Keratinocyte (primary cell): ENCODE measurements around the gene STAC. TPM values are rescaled to one million over a fixed set of nuclear protein-coding genes. Genes with fewer than 3 reads are reported as not detected.

ENCODE experiments used
- DNase-seq: peaks from one replicate; pipeline ENCODE4 v3.0.0-alpha.2; 2011; ENCODE audit warnings: low read depth, missing footprints, low spot score
- FAIRE-seq: peaks from 2 replicates; lab custom pipeline; 2011; peaks lifted over from hg19 to GRCh38; lab: Jason Lieb, UNC
- H2AFZ ChIP-seq: 2 replicates; pipeline ENCODE4 v1.6.0; 2012; ENCODE audit warnings: low read length, control low read depth, inconsistent platforms; ENCODE audit not compliant: control insufficient read depth
- H3K27ac ChIP-seq: 2 replicates; pipeline ENCODE4 v1.5.1; 2011; ENCODE audit warnings: low read length; ENCODE audit not compliant: control insufficient read depth, insufficient read depth
- H3K27me3 ChIP-seq: 3 replicates; pipeline ENCODE4 v1.6.0; 2011; ENCODE audit warnings: low read length; ENCODE audit not compliant: control insufficient read depth, insufficient read depth; ENCODE audit errors: extremely low read depth
- H3K36me3 ChIP-seq, 2 experiments: 2 replicates in 1 of 2; 3 replicates in 1 of 2; pipeline ENCODE4 v1.5.1; 2011; ENCODE audit warnings: low read length in 2 of 2, mild to moderate bottlenecking in 1 of 2; ENCODE audit not compliant: control insufficient read depth in 2 of 2, insufficient read depth in 2 of 2; ENCODE audit errors: extremely low read depth in 1 of 2
- H3K4me1 ChIP-seq: 3 replicates; pipeline ENCODE4 v1.5.1; 2011; ENCODE audit warnings: low read length; ENCODE audit not compliant: control insufficient read depth, insufficient read depth; ENCODE audit errors: extremely low read depth
- H3K4me2 ChIP-seq: 3 replicates; pipeline ENCODE4 v1.6.0; 2011; ENCODE audit warnings: low read depth, low read length; ENCODE audit not compliant: control insufficient read depth, insufficient read depth; ENCODE audit errors: extremely low read depth
- H3K4me3 ChIP-seq, 3 experiments: fragments of 200-600 bp in 1 of 3; sonication (generic) in 1 of 3; 2 replicates in 2 of 3; 3 replicates in 1 of 3; pipeline ENCODE4 v1.5.1; 2011 to 2016; ENCODE audit warnings: low read length in 3 of 3, mild to moderate bottlenecking in 3 of 3, control low read depth in 2 of 3, inconsistent platforms in 1 of 3, low read depth in 1 of 3, mixed read lengths in 1 of 3, mixed run types in 1 of 3, moderate library complexity in 1 of 3; ENCODE audit not compliant: control insufficient read depth in 2 of 3, insufficient read depth in 2 of 3; ENCODE audit errors: extremely low read depth in 1 of 3
- H3K79me2 ChIP-seq: 2 replicates; pipeline ENCODE4 v1.6.0; 2012; ENCODE audit warnings: low read length; ENCODE audit not compliant: control insufficient read depth, insufficient read depth
- H3K9ac ChIP-seq: 3 replicates; pipeline ENCODE4 v1.6.0; 2011; ENCODE audit warnings: low read length; ENCODE audit not compliant: control insufficient read depth, insufficient read depth; ENCODE audit errors: extremely low read depth
- H3K9me1 ChIP-seq: 3 replicates; pipeline ENCODE4 v1.6.0; 2011; ENCODE audit warnings: low read length; ENCODE audit not compliant: control insufficient read depth, insufficient read depth; ENCODE audit errors: extremely low read depth
- H3K9me3 ChIP-seq: 2 replicates; pipeline ENCODE4 v1.5.1; 2012; ENCODE audit warnings: low read depth, low read length; ENCODE audit not compliant: control insufficient read depth
- H4K20me1 ChIP-seq: 3 replicates; pipeline ENCODE4 v1.6.0; 2011; ENCODE audit warnings: low read length; ENCODE audit not compliant: control insufficient read depth, insufficient read depth; ENCODE audit errors: extremely low read depth
- EZH2 ChIP-seq: IDR thresholded peaks from one replicate; pipeline ENCODE4 v1.6.1; 2012; ENCODE audit warnings: inconsistent platforms, mild to moderate bottlenecking, low read length, moderate library complexity
- dilution Hi-C: fragments of 300-500 bp; cut with MboI; formaldehyde crosslinking; loops from one replicate; pipeline ENCODE4 v1.7.0; 2020; ENCODE audit warnings: low sequenced_read_pairs; ENCODE audit not compliant: extremely low pct_ligation_motif_present
- polyA plus RNA-seq, 5 experiments: library from polyadenylated mRNA; depleted of rRNA in 3 of 5; stranded (reverse) in 3 of 5; stranded (forward) in 1 of 5; unstranded in 1 of 5; fragments of >200 nt; gene quantifications; 1 replicate in 1 of 5; 2 replicates in 3 of 5; 3 replicates in 1 of 5; pipeline versions ENCODE4 v1.2.1 to v1.2.3, GENCODE V29; 2011 to 2012; ENCODE audit warnings: missing spikeins in 2 of 5, low read depth in 1 of 5, low replicate concordance in 1 of 5
- TF ChIP-seq, protein P1 (sequence below), 3 experiments: IDR thresholded peaks in 1 of 3; conservative IDR thresholded peaks in 1 of 3; optimal IDR thresholded peaks in 1 of 3; 2 replicates in 2 of 3; 3 replicates in 1 of 3; pipeline versions ENCODE3 to v1.5.1; 2011; ENCODE audit warnings: low read length in 3 of 3, mild to moderate bottlenecking in 3 of 3, moderate library complexity in 2 of 3, control low read depth in 1 of 3, inconsistent platforms in 1 of 3; ENCODE audit not compliant: insufficient read depth in 2 of 3; ENCODE audit errors: extremely low read depth in 1 of 3

The STAC gene
- polyA plus RNA-seq, 1 donor (not counting 4 experiments of a cell fraction or from before 2014, with no cell fraction given) = 7.9 TPM

DNA sequence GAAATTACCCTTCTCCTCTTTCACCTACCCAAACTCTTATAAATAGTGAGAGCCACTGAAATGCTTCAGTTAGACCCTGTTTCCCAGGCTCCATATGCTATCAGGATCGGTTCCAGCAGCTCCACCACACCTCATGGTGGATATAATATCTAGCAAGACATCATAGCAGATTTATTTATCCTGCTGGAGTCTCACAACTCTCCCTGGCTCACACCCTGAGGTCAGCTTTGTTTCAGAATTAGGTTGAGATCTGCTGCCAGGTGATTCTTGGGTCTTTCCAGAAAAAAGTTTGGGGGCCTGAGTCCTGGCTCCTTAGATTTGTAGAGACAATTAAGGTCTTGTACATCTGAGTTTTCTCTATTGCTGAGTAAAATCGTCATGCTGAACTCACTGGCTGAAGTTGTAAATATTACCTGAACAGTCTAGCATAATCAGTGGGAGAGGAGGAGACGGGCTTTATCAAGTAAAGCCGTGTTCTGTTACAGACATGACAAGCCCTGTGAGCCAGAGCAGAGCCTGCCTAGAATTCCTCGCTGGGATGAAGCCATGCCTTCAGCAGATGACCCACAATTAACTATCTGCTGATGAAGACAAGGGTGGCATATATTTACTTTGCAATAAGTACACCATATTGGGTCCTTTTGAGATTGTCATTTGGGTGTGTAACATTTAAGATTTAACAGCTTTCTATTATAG, 131.6 kb downstream of the STAC start:
- Histone ChIP-seq H3K9me1 (no peaks in the 10 kb centered on the region), H4K20me1 (no peaks in the 10 kb centered on the region), H3K4me2 (no peak overlapping the region), H3K4me3 (no peak overlapping the region), H2AFZ (no peak overlapping the region), H3K27ac (no peak overlapping the region), H3K9me3 (no peaks in the 10 kb centered on the region), H3K9ac (no peak overlapping the region), H3K27me3 (no peaks in the 10 kb centered on the region), H3K36me3 (no peaks in the 10 kb centered on the region), H3K79me2 (no peaks in the 10 kb centered on the region), H3K4me1 (no peaks in the 10 kb centered on the region)
- no peak for TF ChIP-seq EZH2
- DNase-seq (no peak), FAIRE-seq (no peak)
- dilution Hi-C loops = no loop called here

DNA sequence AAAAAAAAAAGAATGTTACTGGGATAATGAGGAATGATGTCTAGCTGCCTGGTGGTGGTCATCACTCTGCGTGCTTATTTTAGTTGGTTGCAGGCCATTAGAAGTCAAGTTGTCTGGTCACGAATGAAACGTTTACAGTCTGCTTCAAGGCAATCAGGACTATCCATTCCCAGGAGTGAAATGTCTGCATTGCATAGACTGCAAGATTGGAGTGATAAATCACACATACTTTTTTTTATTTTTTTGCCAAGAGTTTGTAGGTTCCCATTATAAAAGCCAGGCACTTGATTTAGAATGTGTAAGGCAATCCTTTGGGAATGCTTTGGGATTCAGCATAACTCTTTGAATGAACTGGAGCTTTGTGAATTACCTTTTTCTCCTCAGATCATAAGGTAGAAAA, 132.3 kb downstream of the STAC start:
- FAIRE-seq = no peak

More for the DNA sequence above, 132.3 kb downstream of the STAC start:
- Histone ChIP-seq H3K9ac (no peak overlapping the region), H3K4me3 (no peak overlapping the region), H3K27me3 (no peaks in the 10 kb centered on the region), H3K36me3 (no peaks in the 10 kb centered on the region), H3K9me1 (no peaks in the 10 kb centered on the region), H3K79me2 (no peaks in the 10 kb centered on the region), H4K20me1 (no peaks in the 10 kb centered on the region), H2AFZ (no peak overlapping the region), H3K4me2 (no peak overlapping the region), H3K4me1 (no peaks in the 10 kb centered on the region), H3K27ac (no peak overlapping the region), H3K9me3 (no peaks in the 10 kb centered on the region)
- no peak for TF ChIP-seq EZH2
- TF ChIP-seq, protein P1, sequence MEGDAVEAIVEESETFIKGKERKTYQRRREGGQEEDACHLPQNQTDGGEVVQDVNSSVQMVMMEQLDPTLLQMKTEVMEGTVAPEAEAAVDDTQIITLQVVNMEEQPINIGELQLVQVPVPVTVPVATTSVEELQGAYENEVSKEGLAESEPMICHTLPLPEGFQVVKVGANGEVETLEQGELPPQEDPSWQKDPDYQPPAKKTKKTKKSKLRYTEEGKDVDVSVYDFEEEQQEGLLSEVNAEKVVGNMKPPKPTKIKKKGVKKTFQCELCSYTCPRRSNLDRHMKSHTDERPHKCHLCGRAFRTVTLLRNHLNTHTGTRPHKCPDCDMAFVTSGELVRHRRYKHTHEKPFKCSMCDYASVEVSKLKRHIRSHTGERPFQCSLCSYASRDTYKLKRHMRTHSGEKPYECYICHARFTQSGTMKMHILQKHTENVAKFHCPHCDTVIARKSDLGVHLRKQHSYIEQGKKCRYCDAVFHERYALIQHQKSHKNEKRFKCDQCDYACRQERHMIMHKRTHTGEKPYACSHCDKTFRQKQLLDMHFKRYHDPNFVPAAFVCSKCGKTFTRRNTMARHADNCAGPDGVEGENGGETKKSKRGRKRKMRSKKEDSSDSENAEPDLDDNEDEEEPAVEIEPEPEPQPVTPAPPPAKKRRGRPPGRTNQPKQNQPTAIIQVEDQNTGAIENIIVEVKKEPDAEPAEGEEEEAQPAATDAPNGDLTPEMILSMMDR (optimal IDR thresholded peaks at IDR 0.05 in 1 of 3, IDR thresholded peaks at IDR 0.05 in 1 of 3, conservative IDR thresholded peaks at IDR 0.05 in 1 of 3; ENCODE audit: extremely low read depth in 1 of 3, insufficient read depth in 2 of 3, low read length in 3 of 3) = no peak
- no peak for DNase-seq
- dilution Hi-C loops = no loop called here
